Osteoblast (primary cell): ENCODE data around the gene GADD45B. TPM values are rescaled to one million over a fixed set of nuclear protein-coding genes. Genes with fewer than 3 reads are reported as not detected.

ENCODE experiments used
- DNase-seq: peaks from one replicate; pipeline ENCODE4 v3.0.0; 2011; ENCODE audit warnings: low spot score, mixed read lengths; ENCODE audit not compliant: insufficient read length; ENCODE audit errors: missing footprints
- H2AFZ ChIP-seq: 2 replicates; pipeline ENCODE4 v1.6.0; 2011; ENCODE audit warnings: mild to moderate bottlenecking, low read length
- H3K27ac ChIP-seq: 2 replicates; pipeline ENCODE4 v1.5.1; 2011; ENCODE audit warnings: mild to moderate bottlenecking, low read depth, low read length, moderate library complexity
- H3K27me3 ChIP-seq: 2 replicates; pipeline ENCODE4 v1.6.0; 2012; ENCODE audit warnings: mild to moderate bottlenecking, control low read depth, inconsistent platforms, low read length, moderate library complexity; ENCODE audit not compliant: insufficient read depth
- H3K36me3 ChIP-seq: 2 replicates; pipeline ENCODE4 v1.5.1; 2011; ENCODE audit warnings: mild to moderate bottlenecking, low read length, control low read depth, moderate library complexity; ENCODE audit not compliant: insufficient read depth
- H3K4me1 ChIP-seq: 2 replicates; pipeline ENCODE4 v1.5.1; 2011; ENCODE audit warnings: mild to moderate bottlenecking, low read length, control low read depth, moderate library complexity; ENCODE audit not compliant: insufficient read depth
- H3K4me2 ChIP-seq: 2 replicates; pipeline ENCODE4 v1.6.0; 2011; ENCODE audit warnings: mild to moderate bottlenecking, low read length; ENCODE audit not compliant: insufficient read depth
- H3K4me3 ChIP-seq: fragments of 200-600 bp; sonication (generic); 3 replicates; pipeline ENCODE4 v1.5.1; 2012; ENCODE audit warnings: mild to moderate bottlenecking, low read length, inconsistent platforms; ENCODE audit not compliant: insufficient read depth
- H3K79me2 ChIP-seq: 2 replicates; pipeline ENCODE4 v1.6.0; 2012; ENCODE audit warnings: mild to moderate bottlenecking, low read length, control low read depth, inconsistent platforms; ENCODE audit not compliant: insufficient read depth
- H3K9me3 ChIP-seq: 2 replicates; pipeline ENCODE4 v1.5.1; 2011; ENCODE audit warnings: low read depth, low read length, control low read depth
- H4K20me1 ChIP-seq: 2 replicates; pipeline ENCODE4 v1.6.0; 2012; ENCODE audit warnings: mild to moderate bottlenecking, low read length, control low read depth; ENCODE audit not compliant: insufficient read depth
- total RNA-seq: library from RNA; depleted of rRNA; stranded (reverse); fragments of >200 nt; gene quantifications from 2 replicates; pipeline ENCODE4 v1.2.3, GENCODE V29; 2012
- TF ChIP-seq, protein P1 (sequence below): IDR thresholded peaks from 2 replicates; pipeline ENCODE4 v1.5.1; 2011; ENCODE audit warnings: mild to moderate bottlenecking, low read depth, low read length, moderate library complexity; ENCODE audit errors: extremely low read depth

Gene GADD45B
- total RNA-seq, 1 donor: 46.3 TPM

DNA sequence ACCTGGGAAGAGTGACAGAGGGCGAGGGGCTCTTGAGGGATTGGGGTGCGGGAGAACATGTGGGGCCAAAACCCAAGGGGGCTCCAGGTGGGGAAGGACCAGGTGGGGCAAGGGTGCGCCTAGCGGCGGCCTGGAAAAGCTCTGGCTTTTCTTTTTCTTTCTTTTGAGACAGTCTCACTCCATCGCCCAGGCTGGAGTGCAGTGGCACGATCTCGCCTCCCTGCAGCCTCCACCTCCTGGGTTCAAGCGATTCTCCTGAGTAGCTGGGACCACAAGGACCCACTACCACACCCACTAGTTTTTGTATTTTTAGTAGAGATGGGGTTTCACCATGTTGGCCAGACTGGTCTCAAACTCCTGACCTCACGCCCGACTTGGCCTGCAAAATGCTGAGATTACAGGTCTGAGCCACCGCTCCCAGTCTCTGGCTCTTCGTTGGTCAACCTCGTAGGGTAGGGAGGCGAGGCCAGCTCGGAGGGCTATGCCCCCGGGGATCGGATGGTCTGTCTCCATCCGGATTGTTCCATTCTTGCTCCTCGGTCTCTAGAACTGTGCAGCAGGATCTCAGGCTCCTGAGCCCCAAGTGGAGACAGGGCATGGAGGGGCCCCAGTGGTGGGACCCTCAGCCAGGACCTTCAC, 3.7 kb downstream of the GADD45B start:
- Histone ChIP-seq H3K36me3 (peaks cover 16% of the 10 kb centered on the region), H3K79me2 (peaks cover 28% of the 10 kb centered on the region), H3K4me1 (peaks cover 16% of the 10 kb centered on the region), H3K4me3 (peak overlapping the region; percentile 100), H3K27me3 (no peaks in the 10 kb centered on the region), H4K20me1 (peaks cover 29% of the 10 kb centered on the region), H3K9me3 (peaks cover 7% of the 10 kb centered on the region), H3K4me2 (peak overlapping the region; percentile 96), H2AFZ (no peak overlapping the region), H3K27ac (no peak overlapping the region)
- TF ChIP-seq, protein P1, sequence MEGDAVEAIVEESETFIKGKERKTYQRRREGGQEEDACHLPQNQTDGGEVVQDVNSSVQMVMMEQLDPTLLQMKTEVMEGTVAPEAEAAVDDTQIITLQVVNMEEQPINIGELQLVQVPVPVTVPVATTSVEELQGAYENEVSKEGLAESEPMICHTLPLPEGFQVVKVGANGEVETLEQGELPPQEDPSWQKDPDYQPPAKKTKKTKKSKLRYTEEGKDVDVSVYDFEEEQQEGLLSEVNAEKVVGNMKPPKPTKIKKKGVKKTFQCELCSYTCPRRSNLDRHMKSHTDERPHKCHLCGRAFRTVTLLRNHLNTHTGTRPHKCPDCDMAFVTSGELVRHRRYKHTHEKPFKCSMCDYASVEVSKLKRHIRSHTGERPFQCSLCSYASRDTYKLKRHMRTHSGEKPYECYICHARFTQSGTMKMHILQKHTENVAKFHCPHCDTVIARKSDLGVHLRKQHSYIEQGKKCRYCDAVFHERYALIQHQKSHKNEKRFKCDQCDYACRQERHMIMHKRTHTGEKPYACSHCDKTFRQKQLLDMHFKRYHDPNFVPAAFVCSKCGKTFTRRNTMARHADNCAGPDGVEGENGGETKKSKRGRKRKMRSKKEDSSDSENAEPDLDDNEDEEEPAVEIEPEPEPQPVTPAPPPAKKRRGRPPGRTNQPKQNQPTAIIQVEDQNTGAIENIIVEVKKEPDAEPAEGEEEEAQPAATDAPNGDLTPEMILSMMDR: no peak
- peak; percentile 78 for DNase-seq

DNA sequence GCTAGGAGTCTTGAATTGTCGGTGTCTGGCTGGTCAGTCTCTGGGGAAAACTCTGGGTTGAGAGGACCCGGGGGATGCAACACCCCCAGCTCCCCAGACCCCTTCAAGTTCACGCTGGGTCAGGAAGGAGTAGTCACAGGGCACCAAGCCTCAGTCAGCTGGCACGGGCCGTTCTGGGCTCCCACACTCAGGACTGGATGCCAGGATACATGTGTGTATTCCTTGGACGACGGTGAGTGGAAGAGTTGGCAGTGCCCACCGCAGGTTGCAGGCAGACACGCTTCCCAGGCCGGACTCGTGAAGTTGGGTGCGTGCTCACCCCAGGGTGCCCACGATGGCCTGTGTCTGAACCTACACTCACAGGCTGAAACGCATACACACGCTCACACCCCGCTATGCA, 5.5 kb downstream of the GADD45B start:
- DNase-seq: peak; percentile 79
- peaks cover 16% of the 10 kb centered on the region for H3K36me3 ChIP-seq
- H3K27me3 ChIP-seq: no peaks in the 10 kb centered on the region
- no peak overlapping the region for H2AFZ ChIP-seq
- no peak overlapping the region for H3K4me2 ChIP-seq
- no peak overlapping the region for H3K4me3 ChIP-seq
- H3K27ac ChIP-seq: no peak overlapping the region
- peaks cover 7% of the 10 kb centered on the region for H3K9me3 ChIP-seq
- H3K79me2 ChIP-seq: peaks cover 21% of the 10 kb centered on the region
- TF ChIP-seq, protein P1: no peak
- H4K20me1 ChIP-seq: peaks cover 21% of the 10 kb centered on the region
- H3K4me1 ChIP-seq: peaks cover 6% of the 10 kb centered on the region

DNA sequence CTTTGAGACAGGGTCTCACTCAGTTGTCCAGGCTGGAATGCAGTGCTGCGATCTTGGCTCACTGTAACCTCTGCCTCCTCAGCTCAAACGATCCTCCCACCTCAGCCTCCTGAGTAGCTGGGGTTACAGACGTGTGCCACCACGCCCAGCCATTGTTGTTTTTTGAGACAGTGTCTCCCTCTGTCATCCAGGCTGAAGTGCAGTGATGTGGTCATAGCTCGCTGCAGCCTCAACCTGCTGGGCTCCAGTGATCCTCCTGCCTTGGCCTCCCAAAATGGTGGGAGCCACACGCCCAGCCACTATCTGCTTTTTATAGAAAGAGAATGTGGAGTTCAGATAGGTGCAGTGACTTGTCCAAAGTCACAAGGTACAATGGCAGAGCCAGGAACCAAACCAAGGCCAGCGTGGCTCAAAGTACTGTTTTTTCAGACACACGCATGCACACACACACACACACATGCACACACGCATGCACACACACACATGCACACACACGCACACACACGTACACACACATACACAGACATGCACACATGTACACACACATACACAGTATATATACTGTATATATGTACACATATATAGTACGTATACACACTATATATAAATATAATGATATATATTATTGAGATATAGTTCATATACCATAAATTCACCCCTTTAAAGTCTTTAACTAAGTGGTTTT, 6.6 kb downstream of the GADD45B start:
- peaks cover 6% of the 10 kb centered on the region for H3K4me1 ChIP-seq
- no peak overlapping the region for H3K27ac ChIP-seq
- no peak overlapping the region for H3K4me3 ChIP-seq
- H2AFZ ChIP-seq: no peak overlapping the region
- peaks cover 11% of the 10 kb centered on the region for H4K20me1 ChIP-seq
- no peaks in the 10 kb centered on the region for H3K27me3 ChIP-seq
- H3K9me3 ChIP-seq: peaks cover 7% of the 10 kb centered on the region
- H3K79me2 ChIP-seq: peaks cover 11% of the 10 kb centered on the region
- no peak for DNase-seq
- TF ChIP-seq, protein P1: no peak
- no peak overlapping the region for H3K4me2 ChIP-seq
- peaks cover 10% of the 10 kb centered on the region for H3K36me3 ChIP-seq

DNA sequence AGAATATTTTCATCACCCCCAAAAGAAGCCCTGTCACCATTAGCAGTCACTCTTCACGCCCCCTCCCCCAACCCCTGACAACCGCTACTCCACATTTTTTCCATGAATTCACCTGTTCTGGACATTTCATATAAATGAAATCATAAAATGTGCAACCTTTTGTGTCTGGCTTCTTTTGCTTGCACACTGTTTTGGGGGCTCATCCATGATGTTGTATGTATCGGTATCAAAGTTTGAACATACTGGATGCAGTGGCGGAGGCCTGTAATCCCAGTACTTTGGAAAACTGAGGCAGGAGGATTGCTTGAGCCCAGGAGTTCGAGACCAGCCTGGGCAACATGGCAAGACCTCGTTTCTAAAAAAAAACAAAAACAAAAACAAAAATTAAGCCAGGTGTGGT, 7.2 kb downstream of the GADD45B start:
- peaks cover 5% of the 10 kb centered on the region for H3K79me2 ChIP-seq
- peaks cover 7% of the 10 kb centered on the region for H3K9me3 ChIP-seq
- peaks cover 5% of the 10 kb centered on the region for H4K20me1 ChIP-seq
- TF ChIP-seq, protein P1: no peak
- no peak overlapping the region for H3K4me2 ChIP-seq
- peaks cover 4% of the 10 kb centered on the region for H3K36me3 ChIP-seq
- no peak overlapping the region for H3K27ac ChIP-seq
- no peak overlapping the region for H2AFZ ChIP-seq
- H3K27me3 ChIP-seq: no peaks in the 10 kb centered on the region
- no peak overlapping the region for H3K4me3 ChIP-seq
- DNase-seq: peak; percentile 52
- peaks cover 3% of the 10 kb centered on the region for H3K4me1 ChIP-seq
